Measurements from ENCODE around the gene E2F1.

The E2F1 gene, protein sequence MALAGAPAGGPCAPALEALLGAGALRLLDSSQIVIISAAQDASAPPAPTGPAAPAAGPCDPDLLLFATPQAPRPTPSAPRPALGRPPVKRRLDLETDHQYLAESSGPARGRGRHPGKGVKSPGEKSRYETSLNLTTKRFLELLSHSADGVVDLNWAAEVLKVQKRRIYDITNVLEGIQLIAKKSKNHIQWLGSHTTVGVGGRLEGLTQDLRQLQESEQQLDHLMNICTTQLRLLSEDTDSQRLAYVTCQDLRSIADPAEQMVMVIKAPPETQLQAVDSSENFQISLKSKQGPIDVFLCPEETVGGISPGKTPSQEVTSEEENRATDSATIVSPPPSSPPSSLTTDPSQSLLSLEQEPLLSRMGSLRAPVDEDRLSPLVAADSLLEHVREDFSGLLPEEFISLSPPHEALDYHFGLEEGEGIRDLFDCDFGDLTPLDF

DNA sequence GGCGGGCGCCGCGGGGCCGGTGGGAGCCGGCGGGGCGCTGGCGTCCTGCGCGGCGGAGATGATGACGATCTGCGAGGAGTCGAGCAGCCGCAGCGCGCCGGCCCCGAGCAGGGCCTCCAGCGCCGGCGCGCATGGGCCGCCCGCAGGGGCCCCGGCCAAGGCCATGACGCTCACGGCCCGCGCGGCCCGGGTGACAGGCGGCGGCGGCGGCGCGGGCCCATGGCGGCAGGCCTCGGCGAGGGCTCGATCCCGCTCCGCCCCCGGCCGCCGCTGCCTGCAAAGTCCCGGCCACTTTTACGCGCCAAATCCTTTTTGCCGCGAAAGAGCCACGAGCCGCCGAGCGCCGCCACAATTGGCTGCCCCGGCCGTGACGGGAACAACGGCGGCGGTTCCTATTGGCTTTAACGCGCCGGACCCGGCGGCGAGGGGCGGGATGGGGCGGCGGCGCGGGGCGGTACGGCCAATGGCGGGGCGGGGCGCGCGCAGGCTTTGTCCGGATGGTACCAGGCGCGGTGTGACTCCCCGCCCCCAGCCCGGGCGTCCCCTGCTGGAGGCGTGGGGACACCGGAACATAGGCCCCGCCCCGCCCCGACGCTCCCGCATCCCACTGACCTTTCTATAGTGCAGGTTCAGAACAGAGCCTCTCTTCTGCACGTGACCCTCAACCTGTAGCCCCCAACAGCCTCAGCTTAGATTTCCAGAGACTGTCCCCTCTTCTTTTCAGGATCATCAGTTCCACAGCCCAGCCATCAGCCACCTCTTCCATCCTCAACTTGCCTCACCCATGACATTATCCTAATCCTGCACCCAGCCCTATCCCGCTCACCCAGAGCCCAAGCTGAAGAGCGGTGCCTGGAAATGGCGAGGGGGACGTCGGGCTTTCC is at the start of gene E2F1:
TSS of gene E2F1 (minus strand) at position 286 of the 884 bp plus-strand sequence. CDS start at position 165, 121 bp downstream.
- peak; percentile 97 for DNase-seq

DNA sequence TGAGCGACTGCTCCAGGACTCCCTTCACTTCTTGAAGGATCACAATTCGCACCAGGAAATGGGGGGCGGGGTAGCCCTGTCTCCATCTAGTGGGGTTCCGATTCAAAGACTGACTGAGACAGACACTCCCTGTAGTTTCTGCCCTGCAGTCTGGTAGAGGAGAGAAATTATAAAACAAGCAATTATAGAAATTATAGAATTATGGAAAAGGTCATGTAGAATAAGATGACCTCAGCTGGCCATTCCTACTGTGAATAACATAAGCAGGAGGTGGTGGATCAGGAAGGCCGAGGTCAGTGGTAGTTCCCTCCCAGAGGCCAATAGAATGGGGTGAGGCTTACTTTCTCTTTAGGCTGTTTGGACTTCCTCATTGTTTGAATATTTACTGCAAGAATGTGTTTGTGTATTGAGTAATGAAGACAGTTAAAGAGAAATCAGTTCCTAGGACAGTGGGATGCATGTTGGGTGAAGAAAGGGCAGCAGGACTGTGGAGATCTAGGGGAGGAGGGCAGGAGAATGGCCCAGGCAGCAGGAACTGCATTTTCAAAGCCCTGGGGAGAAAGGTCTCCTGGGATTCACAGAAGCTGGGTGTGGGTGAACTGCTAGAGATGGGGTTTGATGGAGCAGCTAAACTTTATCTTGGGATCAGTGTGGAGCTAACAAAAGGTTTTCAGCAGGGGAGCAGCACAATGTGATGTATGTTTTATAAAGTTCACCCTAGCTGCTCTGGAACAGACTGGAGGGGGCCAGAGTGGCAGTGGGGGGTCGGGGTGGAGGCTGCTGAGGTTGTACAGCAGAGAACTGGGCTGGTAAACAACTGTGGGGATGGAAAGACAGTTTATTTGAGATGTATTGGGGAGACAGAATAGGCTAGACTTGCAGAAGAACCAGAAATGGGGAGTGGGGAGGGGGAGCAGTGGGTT is 47.7 kb upstream of the E2F1 start:
- peak; percentile 59 for DNase-seq

DNA sequence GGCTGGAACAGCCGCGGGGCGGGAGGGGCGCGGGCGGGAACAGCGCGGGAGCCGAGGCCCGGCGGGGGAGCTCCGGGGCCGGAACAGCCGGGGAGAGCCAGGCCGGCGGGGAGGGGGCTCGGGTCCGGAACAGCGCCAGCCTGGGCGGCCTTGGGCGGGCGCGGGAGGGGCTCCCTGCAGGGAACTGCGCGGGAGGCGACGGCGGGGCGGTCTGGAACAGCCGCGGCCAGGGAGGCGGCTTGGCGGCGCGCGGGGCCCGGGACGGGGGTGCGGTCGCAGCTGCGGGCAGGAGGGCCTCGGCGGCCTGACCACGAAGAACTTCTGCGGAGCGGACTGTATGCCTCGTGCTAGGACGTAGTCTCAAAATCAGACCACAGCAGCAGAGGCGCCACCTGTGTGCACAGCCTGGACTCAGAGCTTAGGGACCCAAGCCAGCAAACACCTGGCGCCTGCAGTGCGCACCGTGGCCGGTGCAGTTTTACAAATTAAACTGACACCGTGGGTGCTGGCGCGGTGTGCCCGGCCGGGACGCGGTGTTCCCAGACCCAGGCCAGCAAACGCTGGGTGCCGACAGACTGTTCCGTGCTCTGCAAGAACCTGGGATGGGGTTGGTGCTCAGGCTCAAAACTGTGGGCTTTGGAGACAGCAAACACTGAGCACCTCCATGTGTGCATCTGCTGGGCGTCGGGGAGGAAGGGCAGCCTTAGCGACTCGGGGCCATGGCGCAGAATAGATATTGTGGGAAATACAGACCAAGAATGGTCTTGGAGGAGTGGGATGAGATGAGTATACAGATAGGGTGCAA is 46.2 kb upstream of the E2F1 start:
- DNase-seq: peak; percentile 89

DNA sequence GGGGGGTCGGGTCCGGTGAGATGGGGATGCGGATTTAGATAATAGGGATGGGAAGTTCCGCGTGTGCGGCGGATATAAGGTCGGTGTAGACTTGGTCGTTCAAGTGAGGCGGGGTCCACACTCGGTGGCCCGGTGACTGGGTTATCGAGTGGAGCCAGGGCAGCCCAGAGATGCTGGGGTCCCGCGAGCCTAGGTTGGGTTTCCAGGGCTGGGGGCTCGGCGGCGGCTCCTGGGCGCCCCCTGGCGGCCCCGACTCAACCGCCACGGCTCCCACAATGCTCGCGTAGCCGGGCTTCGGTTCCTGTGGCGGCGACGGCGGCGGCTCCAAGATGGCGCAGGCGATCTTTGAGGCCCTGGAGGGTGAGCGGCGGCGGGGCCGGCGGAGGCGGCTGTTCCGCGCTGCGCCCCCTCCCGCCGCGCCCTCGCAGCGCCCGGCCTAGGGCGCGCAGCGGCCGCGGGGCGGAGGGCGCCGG is 45.5 kb upstream of the E2F1 start, which contains the start of gene ZNF341:
TSS of gene ZNF341 (plus strand) at position 304 of the 473 bp plus-strand sequence. CDS start at position 330, 26 bp downstream.
- peak; percentile 94 for DNase-seq

DNA sequence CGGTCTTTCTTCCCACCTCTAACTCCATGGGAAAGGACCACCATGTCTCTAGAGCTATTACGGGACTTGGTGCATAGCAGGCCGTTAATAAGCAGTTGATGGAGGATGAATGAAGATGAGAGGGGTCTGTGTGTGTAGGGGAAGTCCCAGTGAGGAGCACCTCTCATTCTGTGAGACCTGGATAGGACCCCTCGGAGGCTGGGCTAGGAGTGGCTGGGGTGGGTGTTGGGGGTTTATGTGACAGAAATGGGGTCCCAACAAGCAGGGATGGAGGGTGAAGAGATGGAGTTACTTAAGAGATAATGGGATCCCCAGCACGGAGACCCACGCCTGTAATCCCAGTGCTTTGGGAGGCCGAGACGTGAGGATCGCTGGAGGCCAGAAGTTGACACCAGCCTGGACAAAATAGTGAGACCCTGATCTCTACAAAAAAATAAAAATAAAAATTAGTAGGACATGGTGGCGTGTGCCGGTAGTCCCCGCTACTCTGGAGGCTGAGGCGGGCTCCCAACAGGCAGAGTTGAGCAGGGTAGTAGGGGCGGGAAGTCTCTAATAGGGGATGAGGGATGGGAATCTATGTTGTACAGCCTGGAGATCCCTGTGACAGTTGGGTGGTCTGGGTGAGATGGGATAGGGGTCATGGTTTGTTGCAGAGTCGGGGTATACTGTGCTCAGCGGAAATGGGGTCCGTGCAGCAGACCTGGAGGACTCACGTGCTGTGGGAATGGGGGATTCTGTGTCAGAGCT is 44.9 kb upstream of the E2F1 start:
- no peak for DNase-seq

DNA sequence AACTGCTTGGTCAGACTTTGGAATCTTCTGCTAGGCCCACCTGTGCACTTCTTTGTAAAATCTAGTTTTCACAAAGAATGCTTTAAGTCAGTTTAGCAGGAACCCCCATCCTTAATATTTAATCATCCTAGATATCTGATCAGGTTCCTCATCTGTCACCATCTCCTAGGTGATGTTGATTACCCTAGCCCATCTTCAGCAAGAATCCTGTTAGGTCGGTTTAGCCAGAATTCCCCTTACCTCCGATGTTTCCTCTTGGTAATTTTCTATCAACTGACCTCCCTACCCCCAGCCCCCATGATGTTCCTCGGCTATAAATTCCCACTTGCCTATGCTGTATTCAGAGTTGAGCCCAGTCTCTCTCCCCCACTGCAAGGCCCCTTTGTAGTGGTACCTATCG is 42.9 kb upstream of the E2F1 start:
- DNase-seq: no peak

DNA sequence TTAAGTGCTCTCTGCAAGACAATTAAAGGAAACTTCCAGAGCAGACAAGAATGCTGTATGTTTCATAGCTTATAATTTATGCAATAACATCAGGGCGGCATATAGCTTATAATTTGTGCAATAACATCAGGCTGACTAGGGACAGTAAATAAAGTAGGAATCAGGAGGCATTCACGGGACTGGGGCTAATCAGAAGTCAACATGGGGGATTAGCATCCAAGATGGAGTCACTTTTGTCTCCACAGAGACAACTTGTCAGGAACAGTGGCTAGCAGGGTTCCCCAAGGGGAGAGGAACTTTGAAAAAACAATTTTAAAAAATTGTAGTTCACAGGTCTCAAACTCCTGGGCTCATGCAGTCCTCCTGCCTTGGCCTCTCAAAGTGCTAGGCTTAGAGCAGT is 42.3 kb upstream of the E2F1 start:
- no peak for DNase-seq

DNA sequence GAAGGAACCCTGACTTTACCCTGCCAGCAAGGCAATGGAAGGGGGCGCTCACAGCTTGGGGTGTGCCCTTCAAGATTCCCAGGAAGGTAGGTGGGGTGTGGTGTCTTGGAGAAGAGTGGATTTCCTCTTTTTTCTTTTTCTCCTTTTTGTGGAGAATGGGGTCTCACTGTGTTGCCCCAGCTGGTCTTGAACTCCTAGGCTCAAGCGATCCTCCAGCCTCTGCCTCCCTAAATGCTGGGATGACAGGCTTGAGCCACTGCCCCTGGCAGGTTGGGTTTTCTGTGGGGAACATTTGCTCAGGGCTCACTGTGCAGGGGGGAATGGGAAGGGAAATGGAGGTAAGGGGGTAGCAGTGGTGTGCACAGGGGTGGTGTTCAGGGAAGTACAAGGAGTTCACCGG is 41.6 kb upstream of the E2F1 start:
- DNase-seq: no peak

DNA sequence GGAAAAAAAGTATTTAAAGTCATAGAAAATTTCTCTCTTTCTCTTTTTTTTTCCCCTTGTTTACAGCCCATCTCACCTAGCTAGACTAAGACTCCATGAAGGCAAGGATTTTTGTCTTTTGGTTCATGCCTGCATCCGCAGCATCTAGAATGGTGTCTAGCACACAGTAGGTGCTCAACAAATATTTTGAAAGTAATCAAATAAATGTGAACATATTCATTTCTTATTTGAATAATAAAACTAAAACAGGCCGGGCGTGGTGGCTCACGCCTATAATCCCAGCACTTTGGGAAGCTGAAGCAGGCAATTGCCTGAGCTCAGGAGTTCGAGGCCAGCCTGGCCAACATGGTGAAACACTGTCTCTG is 40.9 kb upstream of the E2F1 start:
- DNase-seq: no peak

DNA sequence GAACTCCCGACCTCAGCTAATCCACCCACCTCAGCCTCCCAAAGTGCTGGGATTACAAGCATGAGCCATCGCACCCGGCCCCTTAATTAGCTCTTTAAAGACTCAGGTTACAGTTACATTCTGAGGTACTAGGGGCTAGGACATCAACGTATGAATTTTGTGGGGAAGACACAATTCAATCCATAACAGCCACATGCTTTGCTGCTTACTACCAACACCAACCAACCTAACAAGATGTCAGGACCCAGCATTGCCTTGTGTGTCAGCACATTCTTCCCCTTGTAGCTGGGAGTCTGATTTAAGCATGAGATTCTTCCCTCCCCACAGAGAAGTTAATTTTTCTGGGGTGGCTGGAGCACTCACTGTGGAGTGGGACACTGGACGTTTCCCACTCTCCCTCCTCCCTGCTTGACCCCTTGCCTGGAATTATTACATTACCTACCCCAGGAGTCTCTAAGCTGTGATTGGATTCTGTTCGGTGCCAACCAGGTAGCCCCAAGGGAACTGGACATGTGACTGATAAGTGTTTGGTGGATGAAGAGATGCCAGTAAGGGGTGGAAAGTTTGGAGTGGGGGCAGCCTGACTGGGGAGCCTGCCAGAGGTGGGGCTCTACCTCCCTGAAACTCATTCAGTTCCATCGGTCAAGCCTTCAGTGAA is 39.6 kb upstream of the E2F1 start:
- DNase-seq: no peak

DNA sequence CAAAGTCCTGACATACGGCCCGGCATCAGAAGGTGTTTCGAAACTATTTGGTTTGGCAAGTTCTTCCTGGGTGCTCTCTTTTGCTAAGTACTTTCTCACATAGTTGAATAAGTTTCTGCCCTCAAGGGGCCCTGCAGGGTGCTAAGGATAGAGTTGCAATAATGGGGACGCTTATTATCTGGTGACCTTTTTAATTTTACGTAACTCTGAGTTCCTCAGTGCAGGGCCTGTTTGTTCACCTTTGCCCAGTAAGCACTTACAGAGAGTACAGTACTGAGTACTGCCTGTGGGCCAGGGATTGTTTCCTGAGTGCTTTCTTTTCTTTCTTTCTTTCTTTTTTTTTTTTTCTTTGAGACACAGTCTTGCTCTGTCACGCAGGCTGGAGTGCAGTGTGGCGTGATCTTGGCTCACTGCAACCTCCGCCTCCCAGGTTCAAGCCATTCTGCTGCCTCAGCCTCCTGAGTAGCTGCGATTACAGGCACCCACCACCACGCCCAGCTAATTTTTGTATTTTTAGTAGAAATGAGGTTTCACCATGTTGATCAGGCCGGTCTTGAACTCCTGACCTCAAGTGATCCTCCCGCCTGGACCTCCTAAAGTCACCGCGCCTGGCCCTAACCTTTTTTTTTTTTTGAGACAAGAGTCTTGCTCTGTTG is 38.4 kb upstream of the E2F1 start:
- no peak for DNase-seq

DNA sequence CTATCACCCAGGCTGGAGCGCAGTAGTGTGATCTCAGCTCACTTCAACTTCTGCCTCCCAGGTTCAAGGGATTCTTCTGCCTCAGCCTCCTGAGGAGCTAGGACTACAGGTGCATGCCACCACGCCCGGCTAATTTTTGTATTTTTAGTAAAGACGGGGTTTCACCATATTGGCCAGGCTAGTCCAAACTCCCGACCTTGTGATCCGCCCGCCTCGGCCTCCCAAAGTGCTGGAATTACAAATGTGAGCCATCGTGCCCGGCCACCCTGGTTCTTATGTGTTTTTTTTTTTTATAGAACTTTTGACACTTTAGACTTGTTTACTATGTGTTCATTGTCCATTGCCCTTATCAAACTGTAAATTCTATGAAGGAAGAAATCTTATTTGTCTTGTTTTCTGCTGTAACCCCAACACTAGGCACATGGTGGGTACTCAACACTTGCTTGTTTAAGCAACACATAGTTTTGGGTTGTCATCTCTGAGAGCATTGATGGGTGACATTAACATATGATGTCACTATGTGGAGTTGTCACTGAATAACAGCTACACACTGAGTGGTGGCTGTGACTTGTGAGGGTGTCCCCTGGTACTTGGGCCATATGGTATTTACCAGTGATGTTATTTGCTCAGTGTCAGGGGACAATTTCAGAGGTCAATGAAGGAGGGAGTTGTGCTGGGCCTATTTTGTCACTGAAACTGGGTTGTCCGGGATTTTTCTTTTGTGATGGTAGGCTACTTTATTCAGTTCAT is 35.4 kb upstream of the E2F1 start:
- DNase-seq: no peak

DNA sequence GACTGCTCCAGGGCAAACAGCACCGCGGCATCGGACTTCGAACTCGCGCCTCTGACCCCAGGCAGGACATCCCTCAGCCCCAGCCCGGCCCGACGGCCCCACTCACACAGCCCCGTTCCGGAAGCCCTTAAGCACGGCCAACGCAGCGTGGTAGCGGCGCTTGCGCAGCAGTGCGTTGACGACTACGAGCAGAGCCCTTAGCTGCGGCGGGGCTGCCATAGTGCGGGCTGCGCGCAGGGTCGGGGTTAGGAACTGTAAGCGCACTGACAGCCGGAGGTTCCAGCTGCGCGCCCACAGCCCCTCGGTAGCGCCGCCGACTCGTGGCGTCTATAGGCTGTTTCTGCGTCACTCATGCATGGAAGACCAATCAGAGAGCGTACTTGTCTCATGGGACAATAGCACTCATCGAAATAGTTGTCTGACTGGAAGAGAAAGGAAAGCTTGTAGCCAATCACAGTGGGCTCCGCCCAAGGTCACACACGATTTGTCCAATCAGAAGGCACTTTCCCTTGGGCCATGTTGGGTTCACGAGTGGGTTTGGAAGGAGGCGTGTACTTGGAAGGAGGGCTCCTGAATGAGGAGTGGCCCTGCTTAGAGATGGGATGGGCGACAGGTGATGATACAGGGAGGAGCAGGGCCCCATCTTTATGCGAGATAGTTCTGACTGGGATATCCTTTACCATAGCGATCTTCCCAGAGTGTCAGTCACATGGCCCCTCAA is 34.0 kb upstream of the E2F1 start, which contains the start of gene PXMP4:
TSS of gene PXMP4 (minus strand) at position 322 of the 721 bp plus-strand sequence. CDS start at position 219, 103 bp downstream.
- DNase-seq: peak; percentile 99

DNA sequence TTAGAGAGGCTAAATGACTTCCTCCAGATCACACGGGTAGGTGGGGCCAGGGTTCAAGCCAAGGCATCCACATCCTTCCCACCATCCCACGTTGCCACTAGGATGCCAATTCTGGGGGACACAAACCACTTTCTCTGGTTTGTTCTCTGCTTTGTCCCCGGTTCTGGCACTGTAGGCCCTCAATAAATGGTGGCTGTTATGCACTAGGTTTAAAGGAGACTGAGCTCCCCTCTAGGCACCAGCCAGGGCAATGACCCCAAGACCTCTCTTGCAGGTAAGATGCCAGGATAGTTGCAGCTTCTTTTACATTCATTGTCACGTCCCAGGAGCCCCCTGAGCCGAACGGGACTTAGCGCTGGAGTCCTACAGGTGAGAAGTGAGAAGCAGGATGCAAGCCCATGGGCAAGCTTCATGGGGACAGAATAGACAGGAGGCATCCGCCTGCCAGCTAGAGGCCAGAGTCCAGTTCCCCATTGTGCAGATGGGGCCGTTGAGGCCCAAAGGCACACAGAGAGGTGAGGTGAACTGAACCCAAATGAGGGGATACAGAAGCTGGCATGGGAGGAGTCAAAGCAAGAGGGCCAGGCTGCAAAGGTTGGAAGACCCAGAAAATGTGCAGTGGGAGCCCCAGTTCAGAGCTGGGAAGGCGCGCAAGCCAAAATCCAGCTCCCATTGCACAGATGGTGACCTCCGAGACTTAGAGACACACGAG is 33.2 kb upstream of the E2F1 start:
- peak; percentile 23 for DNase-seq

DNA sequence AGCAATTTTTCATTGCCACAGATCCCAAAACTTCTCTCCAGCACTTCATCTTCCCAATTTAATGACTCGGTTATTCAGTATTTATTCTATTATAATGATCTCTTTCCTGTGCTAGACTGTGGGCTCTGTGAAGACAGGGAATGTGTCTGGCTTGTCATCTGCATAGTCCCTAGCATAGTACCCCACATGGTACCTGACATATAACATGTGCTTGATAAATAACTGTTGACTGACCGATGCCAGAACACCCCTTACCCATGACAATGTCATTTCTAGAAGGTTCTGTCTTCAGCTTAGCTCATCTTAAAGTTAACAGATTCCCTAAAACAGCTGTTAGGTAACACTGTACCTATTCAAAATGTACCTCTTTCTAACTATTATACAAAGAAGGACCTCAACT is 30.3 kb upstream of the E2F1 start:
- no peak for DNase-seq

DNA sequence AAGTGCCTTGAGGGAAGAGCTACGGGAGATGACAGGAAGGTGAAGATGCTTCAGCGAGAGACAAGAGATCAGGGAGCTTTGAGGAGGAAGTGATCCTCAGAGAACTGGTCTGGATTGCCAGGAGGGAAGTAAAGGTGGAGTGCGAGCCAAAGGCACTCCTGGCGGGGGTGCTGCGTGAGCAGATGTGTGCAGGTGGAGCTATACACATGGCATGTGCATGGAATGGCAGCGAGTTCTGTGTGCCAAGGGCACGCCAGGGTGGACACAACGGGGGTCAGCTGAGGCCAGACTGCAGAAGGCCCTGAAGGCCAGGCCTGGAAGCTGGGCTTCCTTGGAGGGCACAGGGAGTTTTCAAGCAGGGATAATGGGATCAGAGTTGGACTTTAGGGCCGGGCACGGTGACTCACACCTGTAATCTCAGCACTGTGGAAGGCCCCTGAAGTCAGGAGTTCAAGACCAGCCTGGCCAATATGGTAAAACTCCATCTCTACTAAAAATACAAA is 27.7 kb upstream of the E2F1 start:
- DNase-seq: no peak

DNA sequence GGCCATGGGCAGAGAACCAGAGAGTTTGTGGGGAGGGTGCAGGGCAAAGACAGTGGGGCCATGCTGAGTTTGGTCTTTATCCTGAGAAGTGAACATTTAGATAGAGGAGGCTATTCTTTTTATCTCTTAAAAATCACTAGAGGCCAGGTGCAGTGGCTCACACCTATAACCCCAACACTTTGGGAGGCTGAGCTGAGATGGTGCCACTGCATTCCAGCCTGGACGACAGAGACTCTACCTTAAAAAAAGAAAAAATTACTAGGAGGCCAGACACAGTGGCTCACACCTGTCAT is 25.2 kb upstream of the E2F1 start:
- no peak for DNase-seq

Data from hematopoietic multipotent progenitor cell treated with erythropoietin and hydrocortisone succinate and interleukin-3 and kit ligand, for 6 days (in vitro differentiated cells).